ENCODE results near the gene NEU1.
"Not testable (repeated sequence)": the region's sequence is repeated elsewhere in the genome, so short reads cannot be mapped to it uniquely, and the experiment has no call there.

- TF ChIP-seq POLR2A, CTCF (IDR thresholded peaks at IDR 0.05): not testable (repeated sequence)
These were observed 22.9 kb downstream of the NEU1 start for GRCh38 chr6:31839779-31840126.

All from ovary (tissue), 3 donors.